ENCODE data around the gene SEC22B. TPM values are rescaled to one million over a fixed set of nuclear protein-coding genes. Genes with fewer than 3 reads are reported as not detected.

Gene SEC22B
- total and polyA plus RNA-seq, 7 donors: 14.2 to 26.9 (median 24.0) TPM

Other genes with a start within 250 kb of the SEC22B start
- gene NOTCH2, start 106.9 kb downstream of the SEC22B start, total RNA-seq: 10 to 100 TPM; 15.4 to 19.7 (median 17.3) TPM
- gene NOTCH2, start 106.9 kb downstream of the SEC22B start, polyA plus RNA-seq: 1 to 10 TPM; 2.1 to 5.7 (median 3.2) TPM
- 1 to 10 TPM; 1.6 to 2.3 (median 1.9) TPM for gene NBPF8, start 238.5 kb upstream of the SEC22B start, total RNA-seq
- gene NBPF8, start 238.5 kb upstream of the SEC22B start, polyA plus RNA-seq: 1 to 10 TPM; 1.6 to 4.6 (median 3.1) TPM